HG03460 (cell line): ENCODE measurements around the gene NPC2.
"Not testable (repeated sequence)": the region's sequence is repeated elsewhere in the genome, so short reads cannot be mapped to it uniquely, and the experiment has no call there.

Source experiments
- ATAC-seq: cut with Tn5 transposase; IDR thresholded peaks from one replicate; pipeline ENCODE4 v1.9.1; 2021; ENCODE audit not compliant: unreplicated experiment

The NPC2 gene

DNA sequence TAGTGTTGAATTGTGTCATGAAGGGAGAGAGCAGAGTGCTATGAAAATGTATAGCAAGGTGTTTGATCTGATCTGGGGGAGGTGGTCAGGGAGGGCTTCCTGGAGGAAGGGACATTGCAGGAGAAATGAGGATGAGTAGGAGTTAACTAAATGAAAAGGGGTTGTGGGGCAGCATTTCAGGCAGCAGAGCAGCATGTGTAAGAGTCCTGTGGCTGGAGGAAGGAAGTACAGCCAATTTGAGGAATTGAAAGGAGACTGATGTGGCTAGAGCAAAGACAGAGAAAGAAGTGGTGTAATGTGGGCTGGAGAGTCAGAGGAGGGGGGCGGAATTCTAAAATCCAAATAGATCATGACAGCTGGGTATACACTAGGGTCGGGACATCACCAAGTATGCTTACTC lies 20.5 kb downstream of the NPC2 start:
- no peak for ATAC-seq

DNA sequence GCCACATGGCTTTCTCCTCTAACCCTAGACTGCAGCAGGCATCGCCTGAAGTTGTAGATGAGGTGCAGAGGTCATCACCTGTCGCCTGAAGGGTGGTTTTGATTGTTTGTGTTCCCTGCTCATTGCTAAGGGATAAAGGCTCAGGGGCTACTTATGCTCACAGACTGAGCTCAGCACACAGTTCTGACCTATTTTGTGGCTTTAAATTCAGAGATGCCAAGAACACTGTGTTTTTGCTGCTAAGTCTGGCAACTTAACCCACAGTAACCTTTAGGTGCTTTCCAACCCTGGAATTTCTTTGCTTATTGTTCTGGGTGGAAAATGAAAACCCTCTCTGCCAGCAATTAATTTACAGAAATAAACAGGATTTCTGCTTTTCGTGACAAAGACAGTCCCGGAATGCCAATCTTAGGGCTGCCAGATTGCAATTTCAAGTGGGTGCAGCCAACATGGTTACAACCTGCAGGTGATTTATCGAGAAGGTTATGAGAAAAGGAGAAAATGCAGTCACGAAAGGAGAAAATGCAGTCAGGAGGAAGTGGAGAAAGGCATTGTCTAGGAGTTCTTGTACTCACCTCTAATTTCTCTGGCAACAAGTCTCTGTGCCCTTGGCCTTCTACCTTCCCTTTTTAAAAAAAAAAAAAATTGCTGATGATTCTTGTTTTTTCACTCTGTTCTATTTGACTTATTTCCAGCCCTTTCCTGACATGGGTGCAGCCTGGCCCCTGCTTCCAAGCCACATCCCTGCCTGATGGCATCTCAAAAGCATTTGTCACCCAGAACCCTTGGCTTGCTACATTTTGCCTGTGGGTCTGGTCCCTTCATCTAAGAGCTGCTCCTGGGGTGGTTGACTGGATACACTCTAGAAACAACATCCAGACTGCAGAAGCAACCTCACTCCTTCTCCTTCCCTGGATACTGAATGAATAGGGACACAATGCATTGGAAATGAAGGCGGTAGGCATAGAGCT lies 23.3 kb downstream of the NPC2 start:
- ATAC-seq, result no peak

DNA sequence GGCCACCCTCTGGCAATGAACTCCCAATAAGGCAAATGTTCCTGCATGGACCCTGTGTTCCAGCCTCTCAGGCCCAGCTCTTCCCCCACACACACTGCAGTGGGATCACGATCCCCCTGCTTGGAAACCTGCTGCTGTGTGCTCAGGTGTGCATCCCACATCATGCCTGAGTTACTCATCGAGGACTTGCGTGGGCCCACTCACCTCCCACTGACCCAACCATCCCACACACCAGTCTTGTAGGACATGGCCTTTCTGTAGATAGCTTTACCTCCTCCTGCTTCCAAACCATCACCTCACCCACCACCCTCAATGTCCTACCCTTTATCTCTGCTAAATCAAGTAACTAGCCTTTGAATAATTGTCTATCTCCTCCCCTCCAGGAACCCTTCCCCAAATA lies 24.6 kb downstream of the NPC2 start:
- ATAC-seq, result no peak

DNA sequence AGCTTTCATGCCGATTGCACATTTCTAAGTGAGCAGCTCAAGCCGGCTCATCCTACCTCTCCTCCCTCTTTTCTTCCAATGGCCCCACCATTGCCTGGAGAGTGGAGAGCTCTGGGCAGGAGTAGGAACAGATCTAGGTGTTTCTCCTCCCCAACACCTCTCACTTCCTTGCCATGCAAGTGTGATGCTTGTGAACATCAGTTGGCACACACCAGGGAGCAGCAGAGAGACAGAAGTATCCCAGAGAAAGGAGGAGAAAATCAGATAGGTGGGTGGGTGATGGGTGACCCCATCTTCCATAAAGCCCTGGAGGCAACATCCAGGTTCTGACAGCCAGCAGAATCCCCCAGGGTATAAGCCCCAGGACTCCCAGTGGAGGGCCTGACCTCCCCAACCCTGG lies 27.8 kb downstream of the NPC2 start:
- no peak for ATAC-seq

DNA sequence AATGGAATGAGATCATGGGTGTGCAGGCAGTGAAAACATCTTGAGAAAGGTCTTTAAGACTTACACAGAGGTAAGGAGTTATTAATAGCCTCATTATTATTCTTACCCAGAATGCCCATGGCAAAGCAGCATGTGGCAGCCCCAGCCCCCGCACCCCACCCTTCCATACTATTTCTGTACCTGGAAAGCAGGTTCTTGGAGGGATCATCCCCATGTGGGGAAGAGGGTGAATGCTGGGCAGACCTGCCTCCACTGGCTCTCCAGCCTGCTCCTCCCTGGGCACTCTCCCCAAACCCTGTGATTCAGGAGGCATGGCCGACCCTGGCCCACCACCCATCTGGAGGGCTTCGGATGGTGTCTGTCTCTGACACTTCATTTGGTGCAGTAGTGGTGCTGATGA lies 28.3 kb downstream of the NPC2 start:
- no peak for ATAC-seq

DNA sequence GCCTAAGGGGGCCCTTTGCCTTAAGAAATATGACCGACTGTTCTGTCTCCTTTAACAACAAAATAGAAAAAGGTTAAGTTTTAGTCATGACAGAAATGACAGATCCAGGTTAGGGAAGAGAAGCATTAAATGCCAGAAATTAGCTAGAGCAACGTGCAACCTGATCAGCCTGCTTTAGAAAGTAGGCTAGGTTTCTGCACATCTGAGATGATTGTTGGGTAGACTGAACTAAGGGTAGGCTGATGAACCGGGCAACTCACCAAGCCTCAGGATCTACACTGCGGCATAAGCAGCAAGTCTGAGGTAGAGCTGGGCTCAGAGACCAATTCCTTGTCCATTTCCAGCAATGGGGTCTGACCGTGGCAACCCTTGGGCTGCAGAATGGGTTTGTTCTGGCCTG lies 29.4 kb downstream of the NPC2 start:
- ATAC-seq, result no peak

DNA sequence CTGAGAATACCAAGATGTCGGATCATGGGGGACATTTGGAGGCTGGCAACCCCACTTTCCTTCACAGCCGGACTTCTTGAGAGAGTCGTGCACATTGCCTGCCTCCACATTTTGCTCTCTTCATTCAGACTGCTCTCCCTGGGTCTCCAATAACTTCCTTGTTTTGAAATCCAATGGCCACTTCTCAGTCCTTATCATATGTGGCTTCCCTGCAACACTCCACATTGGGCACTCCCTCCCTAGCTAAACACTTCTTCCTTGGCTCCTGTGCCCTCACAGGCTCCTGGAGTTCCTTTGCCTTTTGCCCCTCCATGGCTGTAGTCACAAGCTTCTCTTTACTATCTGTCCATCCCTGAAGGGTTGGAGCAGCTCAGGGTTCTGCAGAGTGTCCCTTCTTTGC lies 30.1 kb downstream of the NPC2 start:
- ATAC-seq, result no peak

DNA sequence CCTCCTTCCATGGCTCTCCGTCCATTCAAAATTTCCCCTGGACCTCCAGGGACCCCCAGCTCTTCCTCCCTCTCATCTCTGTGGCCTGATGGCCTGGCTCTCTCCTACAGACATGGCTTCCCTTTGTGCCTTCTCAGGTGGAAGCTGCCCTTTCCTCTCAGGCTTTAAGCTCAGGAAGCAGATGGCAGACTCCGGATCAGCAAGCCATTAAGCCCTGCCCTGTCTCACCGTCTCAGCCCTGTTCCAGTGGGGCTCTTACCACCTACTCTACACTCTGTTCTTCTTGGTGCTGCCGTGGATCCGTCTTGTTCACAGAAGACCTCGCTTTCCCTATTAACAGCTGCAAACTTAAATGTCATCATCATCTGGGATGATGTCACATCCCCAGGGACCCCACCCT lies 33.1 kb downstream of the NPC2 start:
- no peak for ATAC-seq

DNA sequence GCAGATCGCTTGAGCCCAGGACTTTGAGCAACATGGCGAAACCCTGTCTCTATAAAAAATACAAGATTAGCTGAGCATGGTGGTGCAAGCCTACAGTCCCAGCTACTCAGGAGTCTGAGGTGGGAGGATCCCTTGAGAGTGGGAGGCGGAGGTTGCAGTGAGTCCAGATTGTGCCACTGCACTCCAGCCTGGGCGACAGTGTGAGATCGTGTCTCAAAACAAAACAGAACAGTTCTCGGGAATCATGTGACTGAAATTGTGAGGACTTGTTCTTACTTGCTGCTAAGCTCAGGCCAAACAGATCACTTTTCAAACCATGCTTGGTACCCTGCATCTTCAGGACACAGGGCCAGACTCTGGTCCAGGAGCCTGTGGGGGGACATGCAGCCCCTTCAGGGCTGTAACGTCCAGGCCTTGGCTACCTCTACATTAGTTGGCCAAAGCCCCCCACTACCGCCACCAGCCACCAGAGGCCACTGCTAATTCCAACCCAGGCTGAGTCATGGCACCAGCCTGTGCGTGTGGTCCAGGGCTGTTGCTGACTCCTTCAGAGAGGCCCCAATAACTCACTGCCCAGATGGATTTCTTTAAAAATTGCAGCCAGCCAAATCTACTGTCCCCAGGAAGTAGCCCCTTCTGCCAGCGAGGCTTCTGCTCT lies 33.7 kb downstream of the NPC2 start:
- no peak for ATAC-seq

DNA sequence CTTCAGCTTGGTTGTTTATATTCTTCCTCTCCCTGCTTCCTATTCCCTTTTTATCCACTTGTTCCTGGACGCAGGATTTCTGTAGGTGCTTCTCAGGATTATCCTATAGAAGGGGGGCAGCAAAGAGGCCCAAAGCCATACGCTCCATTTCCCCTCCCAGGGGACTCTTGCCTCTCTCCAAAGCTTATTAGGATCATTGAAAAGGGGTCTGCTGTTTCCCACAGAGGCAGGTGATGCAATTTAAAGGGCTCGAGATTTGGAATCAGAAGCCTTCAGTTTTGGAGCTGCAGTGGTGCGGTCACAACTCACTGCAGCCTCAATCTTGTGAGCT lies 35.6 kb downstream of the NPC2 start:
- ATAC-seq, result no peak

DNA sequence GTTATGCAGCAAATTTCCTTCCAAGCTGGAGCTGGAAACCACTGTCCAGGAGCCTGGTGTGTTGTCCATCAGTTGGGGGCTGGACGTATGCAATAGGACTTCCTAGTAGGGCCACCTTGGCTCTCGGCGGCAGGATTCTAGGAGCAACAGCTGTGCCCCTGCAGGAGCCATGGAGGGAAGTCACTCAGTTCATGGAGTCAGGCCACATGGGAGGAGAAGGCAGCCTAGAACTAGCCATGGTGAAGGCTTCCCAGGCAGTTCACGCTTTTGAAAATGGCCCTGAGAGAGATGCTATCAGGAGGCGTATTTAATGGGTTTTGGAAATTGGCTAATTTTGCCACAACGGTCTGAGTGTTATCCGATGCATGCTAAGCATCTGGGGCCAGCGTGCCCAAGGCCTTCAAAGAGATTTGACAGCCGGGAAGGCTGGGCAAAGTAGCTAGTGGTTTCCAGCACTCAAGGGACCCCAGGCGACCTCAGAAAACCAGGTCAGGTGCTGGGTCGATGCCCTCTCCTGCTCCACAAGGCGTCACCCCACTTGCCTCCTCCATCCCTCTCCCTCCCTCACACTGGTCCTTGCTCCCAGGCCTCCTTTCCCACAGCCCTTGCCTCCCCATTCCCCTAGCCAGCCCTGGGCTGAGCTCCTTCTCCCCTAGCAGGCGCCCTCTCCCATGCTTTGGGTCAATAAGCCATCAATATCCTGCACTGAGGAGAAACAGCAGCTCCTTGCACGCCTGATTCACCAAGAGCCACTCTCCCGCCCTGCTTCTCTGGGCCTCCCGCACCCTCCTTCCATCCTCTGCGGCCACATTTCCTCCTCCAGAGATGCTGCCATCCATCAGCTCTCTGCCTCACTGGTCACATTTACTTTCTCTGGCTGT lies 36.2 kb downstream of the NPC2 start:
- ATAC-seq, result no peak

DNA sequence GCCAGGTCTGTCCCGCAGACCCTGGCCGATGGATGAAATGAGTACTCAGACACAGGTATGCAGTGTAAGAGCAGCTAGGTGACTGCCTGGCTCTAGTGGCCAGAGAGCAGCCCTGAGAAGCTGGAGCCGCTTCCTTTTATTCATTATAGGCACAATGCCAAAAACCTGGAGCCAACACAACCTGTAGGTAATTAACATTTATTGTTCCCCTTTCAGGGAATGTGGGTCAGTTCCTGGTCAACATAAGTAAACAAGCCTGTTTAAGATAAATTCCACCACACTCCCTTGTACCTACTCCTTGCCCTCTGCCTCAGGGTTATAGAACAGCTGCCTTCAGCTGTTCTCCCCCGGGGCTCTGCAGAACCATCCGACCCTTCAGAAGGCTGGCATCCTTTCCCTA lies 38.7 kb downstream of the NPC2 start:
- ATAC-seq, result not testable (repeated sequence)

DNA sequence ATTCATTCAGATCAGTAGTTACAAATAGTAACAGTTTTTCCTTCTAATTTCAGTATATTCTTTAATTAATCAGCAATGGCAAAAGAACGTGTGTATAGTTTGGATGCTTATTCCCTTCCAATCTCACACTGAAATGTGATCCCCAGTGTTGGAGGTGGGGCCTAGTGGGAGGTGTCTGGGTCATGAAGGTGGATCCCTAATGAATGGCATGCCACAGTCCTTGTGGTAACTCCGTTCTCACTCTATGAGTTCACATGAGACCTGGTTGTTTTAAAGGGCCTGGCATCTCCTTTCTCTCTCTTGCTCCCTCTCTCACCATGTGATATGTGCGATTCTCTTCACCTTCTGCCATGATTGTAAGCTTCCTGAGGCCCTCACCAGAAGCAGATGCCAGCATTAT lies 48.2 kb downstream of the NPC2 start:
- no peak for ATAC-seq

DNA sequence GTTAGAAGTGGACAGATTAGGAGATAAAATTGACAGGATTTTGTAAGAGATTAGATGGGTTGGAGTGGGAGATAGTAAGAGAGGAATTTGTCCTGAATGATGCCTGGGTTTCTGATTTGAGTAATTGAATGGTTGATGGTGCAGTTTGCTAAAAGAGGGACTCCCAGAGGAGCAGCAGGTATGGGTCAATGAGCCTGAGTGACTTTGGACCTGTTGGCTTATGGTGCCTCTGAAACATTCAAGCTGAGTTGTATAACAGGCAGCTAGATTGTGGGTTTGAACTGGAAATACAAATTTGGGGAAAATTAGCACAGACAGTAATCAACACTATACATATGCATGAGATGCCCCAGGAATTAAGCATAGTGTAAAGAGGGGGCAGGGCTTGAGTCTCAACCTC lies 50.3 kb downstream of the NPC2 start:
- ATAC-seq, result no peak

DNA sequence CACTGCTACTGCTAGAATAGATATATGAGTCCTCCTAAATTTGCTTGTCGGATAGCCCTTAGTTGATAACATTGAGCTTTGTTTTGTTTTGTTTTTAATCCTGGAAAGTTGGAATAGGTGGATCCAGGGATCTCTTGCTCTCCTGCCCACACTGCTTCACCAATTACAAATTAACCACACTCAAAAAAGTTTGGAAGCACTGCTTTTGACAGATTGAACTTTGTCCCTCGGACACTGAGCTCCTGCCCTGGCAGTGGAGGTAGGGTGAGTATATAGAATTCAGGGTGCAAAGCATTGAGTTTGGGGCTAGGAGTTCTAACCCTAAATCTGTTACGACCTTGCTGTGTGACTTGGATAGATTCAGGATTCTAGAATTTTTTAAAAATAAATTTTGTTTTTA lies 52.0 kb downstream of the NPC2 start:
- no peak for ATAC-seq

DNA sequence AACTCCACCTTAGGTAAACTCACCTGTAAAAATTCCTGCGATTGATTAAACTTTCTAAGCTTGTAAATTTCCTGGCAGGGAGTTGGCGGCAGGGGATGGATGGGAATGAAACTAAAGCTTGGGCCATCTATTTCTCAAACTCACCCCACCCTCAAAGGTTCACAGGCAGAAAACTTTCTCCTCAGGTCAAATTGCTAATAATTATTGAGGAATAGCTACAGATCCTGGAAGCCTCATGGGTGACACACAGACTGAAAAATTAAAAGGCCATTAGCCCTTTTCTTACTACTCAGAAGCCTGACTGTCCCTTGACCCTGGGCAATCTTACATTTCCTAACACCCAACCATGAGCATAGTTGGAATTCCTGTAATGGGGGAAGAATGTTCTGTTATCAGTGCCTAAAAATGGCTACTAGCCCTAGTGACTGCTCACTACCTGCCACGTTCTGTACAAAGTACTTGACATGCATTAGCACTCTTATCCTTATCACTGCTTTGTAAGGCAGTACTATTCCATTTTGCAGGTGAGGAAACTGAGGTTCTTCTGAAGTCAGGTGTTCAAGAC lies 54.7 kb downstream of the NPC2 start:
- no peak for ATAC-seq

DNA sequence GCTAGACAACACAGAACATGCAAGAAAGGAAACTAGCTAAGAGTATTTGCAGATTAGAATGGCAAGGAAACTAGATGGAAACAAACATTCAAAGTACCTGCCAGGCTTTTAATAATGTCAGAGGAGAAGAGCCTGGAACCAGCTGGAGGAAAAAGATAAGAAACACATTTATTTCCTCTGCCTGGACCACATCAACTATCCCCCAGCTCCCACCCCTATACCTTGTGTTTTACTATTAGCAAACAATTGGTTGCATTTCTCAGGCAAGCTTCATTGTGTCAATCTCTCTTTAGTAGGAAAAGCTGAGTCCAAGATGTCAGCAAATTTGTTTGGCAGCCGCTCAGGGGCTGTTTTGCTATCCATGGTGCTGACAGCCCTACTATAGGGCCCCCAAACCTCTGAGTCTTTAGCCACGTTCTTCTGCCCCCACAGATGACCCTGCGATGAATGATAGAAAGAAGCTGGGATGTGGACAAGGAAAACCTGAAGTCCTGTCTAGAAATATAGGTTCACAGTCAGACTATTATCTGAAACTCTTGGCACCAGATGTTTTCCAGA lies 55.5 kb downstream of the NPC2 start:
- ATAC-seq, result no peak

DNA sequence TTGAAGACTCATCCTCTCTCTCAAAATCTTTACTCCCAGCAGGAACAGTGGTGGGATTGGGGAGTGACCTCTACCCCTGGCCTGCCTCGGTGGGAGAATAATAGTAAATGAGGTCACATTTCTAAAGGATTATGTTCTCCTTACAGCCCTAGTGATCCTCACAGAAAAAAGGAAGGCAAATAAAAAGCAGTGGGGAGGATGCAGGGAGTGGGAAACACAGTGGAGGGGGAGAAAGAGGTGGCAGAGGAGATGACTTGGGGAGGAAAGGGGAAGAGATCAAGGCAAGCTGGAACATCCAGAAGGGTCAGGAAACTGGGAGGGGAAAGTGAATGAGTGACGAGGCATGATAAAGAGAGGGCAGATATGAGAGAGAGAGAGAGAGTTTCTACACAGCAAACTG lies 58.8 kb downstream of the NPC2 start:
- no peak for ATAC-seq

DNA sequence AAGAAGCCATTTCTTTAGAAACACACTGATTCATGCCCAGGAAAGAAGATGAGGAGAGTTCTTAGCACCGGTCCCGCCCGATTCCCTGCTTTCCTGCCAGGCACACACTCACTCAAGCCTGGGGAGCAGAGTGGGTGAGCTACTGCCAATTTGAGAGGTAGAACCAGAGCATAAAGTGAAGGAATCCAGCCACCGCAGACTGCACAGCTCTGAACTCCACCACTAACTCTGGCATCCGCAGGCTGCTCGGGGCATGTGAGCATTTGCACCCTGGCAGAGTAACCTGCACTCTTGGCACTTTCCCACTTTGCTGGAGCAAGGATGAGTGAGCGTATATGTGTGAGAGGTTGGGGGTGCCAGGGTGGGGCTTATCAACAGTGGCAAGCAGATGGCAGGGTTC lies 63.1 kb downstream of the NPC2 start:
- no peak for ATAC-seq
